IMR-90 (cell line): ENCODE measurements around the gene MZB1. TPM values are rescaled to one million over a fixed set of nuclear protein-coding genes. Genes with fewer than 3 reads are reported as not detected.

Experiments
- ATAC-seq: fragments of 200-7000 bp; cut with Tn5 transposase; 2 replicates; pipeline ENCODE4 v1.9.1; 2020; ENCODE audit warnings: low read depth, mild to moderate bottlenecking, moderate library complexity
- BruUV-seq: library from RNA; stranded (reverse); fragments of 400-500 nt; replicated peaks from 2 replicates; lab custom pipeline; 2021; lab: Mats Ljungman, UMichigan
- CTCF ChIA-PET: fragments of 300-600 bp; formaldehyde crosslinking; extraction: SDS; loops from one replicate; lab custom pipeline; 2021; ENCODE audit warnings: antibody characterized with exemption; lab: Yijun Ruan, JAX
- POLR2A ChIA-PET: fragments of 300-600 bp; sonication (Branson Sonifier 250); formaldehyde crosslinking; loops from one replicate; lab custom pipeline; 2022; ENCODE audit warnings: antibody characterized with exemption; ENCODE audit not compliant: unreplicated experiment; lab: Charles Lee
- DNase-seq: peaks from one replicate; pipeline ENCODE4 v3.0.0; 2013
- H2AFZ ChIP-seq: replicated peaks from 2 replicates; pipeline ENCODE3; 2013; ENCODE audit warnings: low read length, mild to moderate bottlenecking; ENCODE audit not compliant: poor library complexity
- H2AK5ac ChIP-seq: 2 replicates; pipeline ENCODE4 v1.6.1; 2013; ENCODE audit warnings: low read depth, low read length, inconsistent platforms
- H2AK9ac ChIP-seq: replicated peaks from 2 replicates; pipeline ENCODE3; 2013; ENCODE audit warnings: mild to moderate bottlenecking, low read depth, low read length, moderate library complexity; ENCODE audit not compliant: poor library complexity
- H2BK120ac ChIP-seq: 2 replicates; pipeline ENCODE4 v1.6.1; 2013; ENCODE audit warnings: low read depth, low read length, inconsistent platforms
- H2BK15ac ChIP-seq: 3 replicates; pipeline ENCODE4 v1.6.1; 2013; ENCODE audit warnings: low read depth, low read length, inconsistent platforms
- H2BK20ac ChIP-seq: 2 replicates; pipeline ENCODE4 v1.6.1; 2013; ENCODE audit warnings: low read depth, mild to moderate bottlenecking, inconsistent platforms, low read length, moderate library complexity
- H2BK5ac ChIP-seq: 2 replicates; pipeline ENCODE4 v1.6.1; 2013; ENCODE audit warnings: mild to moderate bottlenecking, low read depth, low read length, inconsistent platforms; ENCODE audit not compliant: poor library complexity, severe bottlenecking
- H3K14ac ChIP-seq: replicated peaks from 2 replicates; pipeline ENCODE4 v1.6.1; 2013; ENCODE audit warnings: low read depth, low read length, inconsistent platforms
- H3K18ac ChIP-seq: 2 replicates; pipeline ENCODE4 v1.6.1; 2013; ENCODE audit warnings: low read depth, low read length, control low read depth
- H3K23ac ChIP-seq: 2 replicates; pipeline ENCODE4 v1.6.1; 2013; ENCODE audit warnings: low read depth, low read length, inconsistent platforms
- H3K27ac ChIP-seq: 2 replicates; pipeline ENCODE4 v1.5.1; 2013; ENCODE audit warnings: mild to moderate bottlenecking, control low read depth, low read length; ENCODE audit not compliant: insufficient read depth
- H3K27me3 ChIP-seq: 2 replicates; pipeline ENCODE4 v1.6.1; 2013; ENCODE audit warnings: low read length; ENCODE audit not compliant: control insufficient read depth, insufficient read depth
- H3K36me3 ChIP-seq: 2 replicates; pipeline ENCODE4 v1.6.1; 2013; ENCODE audit warnings: low read length, mixed read lengths; ENCODE audit not compliant: control insufficient read depth, insufficient read depth
- H3K4ac ChIP-seq: 2 replicates; pipeline ENCODE4 v1.6.1; 2013; ENCODE audit warnings: low read depth, low read length, inconsistent platforms
- H3K4me1 ChIP-seq: 2 replicates; pipeline ENCODE4 v1.6.1; 2013; ENCODE audit warnings: low read length, mixed read lengths; ENCODE audit not compliant: control insufficient read depth, insufficient read depth
- H3K4me2 ChIP-seq: 2 replicates; pipeline ENCODE4 v1.6.1; 2013; ENCODE audit warnings: low read depth, mild to moderate bottlenecking, control low read depth, low read length, moderate library complexity
- H3K4me3 ChIP-seq: 2 replicates; pipeline ENCODE4 v1.5.1; 2013; ENCODE audit warnings: low read depth, mild to moderate bottlenecking, control low read depth, low read length, moderate library complexity; ENCODE audit not compliant: insufficient read depth
- H3K56ac ChIP-seq: 2 replicates; pipeline ENCODE4 v1.6.1; 2013; ENCODE audit warnings: low read length, inconsistent platforms; ENCODE audit not compliant: insufficient read depth; ENCODE audit errors: extremely low read depth
- H3K79me1 ChIP-seq, 2 experiments: 2 replicates each; pipeline ENCODE4 v1.6.1; 2013; ENCODE audit warnings: low read length in 2 of 2, inconsistent platforms in 1 of 2, low read depth in 1 of 2
- H3K9ac ChIP-seq: 2 replicates; pipeline ENCODE4 v1.6.1; 2013; ENCODE audit warnings: low read depth, low read length, control low read depth
- H3K9me1 ChIP-seq: 2 replicates; pipeline ENCODE4 v1.6.1; 2013; ENCODE audit warnings: low read length, inconsistent platforms; ENCODE audit not compliant: insufficient read depth
- H3K9me3 ChIP-seq: 2 replicates; pipeline ENCODE4 v1.6.1; 2013; ENCODE audit warnings: low read length; ENCODE audit not compliant: control insufficient read depth, insufficient read depth
- H4K20me1 ChIP-seq: 2 replicates; pipeline ENCODE4 v1.6.1; 2013; ENCODE audit warnings: low read length, inconsistent platforms; ENCODE audit not compliant: insufficient read depth
- H4K5ac ChIP-seq: 2 replicates; pipeline ENCODE4 v1.6.1; 2013; ENCODE audit warnings: mild to moderate bottlenecking, low read depth, low read length, control low read depth
- H4K8ac ChIP-seq, 2 experiments: 2 replicates each; pipeline ENCODE4 v1.6.1; 2013; ENCODE audit warnings: low read depth in 2 of 2, low read length in 2 of 2, control low read depth in 1 of 2, inconsistent platforms in 1 of 2
- H4K91ac ChIP-seq: 2 replicates; pipeline ENCODE4 v1.6.1; 2013; ENCODE audit warnings: low read depth, low read length, inconsistent platforms; ENCODE audit not compliant: insufficient read depth
- BHLHE40 ChIP-seq: fragments of 150-350 bp; IDR thresholded peaks from 2 replicates; pipeline ENCODE4 v1.6.1; 2016; ENCODE audit warnings: mild to moderate bottlenecking, low read depth, low read length
- CTCF ChIP-seq: conservative IDR thresholded peaks from 2 replicates; pipeline ENCODE4 v1.5.1; 2012; ENCODE audit warnings: mild to moderate bottlenecking, low read depth, low read length, improper control_type of control experiment
- ELK1 ChIP-seq: fragments of 150-350 bp; IDR thresholded peaks from 2 replicates; pipeline ENCODE4 v1.6.1; 2016; ENCODE audit warnings: low read depth, mild to moderate bottlenecking, low read length, moderate library complexity, borderline replicate concordance
- MXI1 ChIP-seq: IDR thresholded peaks from 2 replicates; pipeline ENCODE4 v1.6.1; 2012; ENCODE audit warnings: low read depth, mild to moderate bottlenecking, low read length, moderate library complexity, borderline replicate concordance
- USF2 ChIP-seq: fragments of 150-350 bp; IDR thresholded peaks from 2 replicates; pipeline ENCODE4 v1.6.1; 2017; ENCODE audit warnings: mild to moderate bottlenecking, antibody characterized with exemption, low read length, low read depth
- WGBS, 2 experiments: methylation state at CpG; one replicate each; pipeline versions ENCODE4 v1.1.5 to v1.1.7; 2013; ENCODE audit warnings: missing lambda C conversion rate in 2 of 2; ENCODE audit not compliant: insufficient read length in 1 of 2; ENCODE audit errors: extremely low coverage in 2 of 2; 5-methylcytosine and 5-hydroxymethylcytosine counted together
- dilution Hi-C: fragments of 300-500 bp; cut with HindIII; formaldehyde crosslinking; loops from one replicate; pipeline ENCODE4 v1.14.3; 2018; ENCODE audit warnings: low sequenced_read_pairs; ENCODE audit not compliant: unreplicated experiment
- in situ Hi-C: fragments of 300-500 bp; cut with MboI; formaldehyde crosslinking; loops from 3 replicates; pipeline ENCODE4 v1.14.3; 2019; ENCODE audit warnings: low sequenced_read_pairs, inconsistent platforms, mixed read lengths
- intact Hi-C: fragments of 100-400 bp; cut with micrococcal nuclease; formaldehyde crosslinking; loops from 2 replicates; pipeline ENCODE4 v1.10.0; 2022
- polyA plus RNA-seq, 3 experiments: library from polyadenylated mRNA; depleted of rRNA; stranded (reverse); fragments of >200 nt; gene quantifications; 2 replicates each; pipeline ENCODE4 v1.2.3, GENCODE V29; 2012; ENCODE audit warnings: low replicate concordance in 1 of 3
- total RNA-seq: library from RNA; depleted of rRNA; stranded (reverse); fragments of >200 nt; gene quantifications from 2 replicates; pipeline ENCODE4 v1.2.3, GENCODE V29; 2012

The MZB1 gene
- total and polyA plus RNA-seq, 2 of the 4 experiments (the other 2 are of a cell fraction) = not detected

GRCh38 chr5:139415221-139415861, 25.6 kb upstream of the MZB1 start:
- ChIA-PET POLR2A (no interaction called here), CTCF (no interaction called here)
- no peak overlapping the region for H4K5ac ChIP-seq
- H4K8ac ChIP-seq = no peak overlapping the region
- dilution Hi-C loops = loop anchor here (25.0 kb wide), 1 partner anchor 97 kb away; no protein-coding TSS in a partner anchor
- no peak overlapping the region for H3K4ac ChIP-seq
- in situ Hi-C loops = no loop called here
- no peak overlapping the region for H2AK9ac ChIP-seq
- no peak for TF ChIP-seq MXI1
- TF ChIP-seq CTCF = no peak
- TF ChIP-seq USF2 = no peak
- no peak for TF ChIP-seq BHLHE40
- TF ChIP-seq ELK1 = no peak
- no peak overlapping the region for H3K23ac ChIP-seq
- no TSS peak for BruUV-seq
- no peak overlapping the region for H2BK5ac ChIP-seq
- no peak overlapping the region for H3K9ac ChIP-seq
- H3K18ac ChIP-seq = no peak overlapping the region
- no peaks in the 10 kb centered on the region for H3K9me3 ChIP-seq
- H3K9me1 ChIP-seq = no peaks in the 10 kb centered on the region
- H3K56ac ChIP-seq = no peak overlapping the region
- ATAC-seq (no peak), DNase-seq (no peak)
- no peak overlapping the region for H2AK5ac ChIP-seq
- H4K91ac ChIP-seq = no peak overlapping the region
- H3K36me3 ChIP-seq = peaks cover 21% of the 10 kb centered on the region
- WGBS, 2 experiments = 100% methylated on average over 1 of the region's 8 CpGs; no CpG with 5 or more reads in 1 of the 2 experiments
- H2BK15ac ChIP-seq = no peak overlapping the region
- no peak overlapping the region for H2AFZ ChIP-seq
- H2BK20ac ChIP-seq = no peak overlapping the region
- no peaks in the 10 kb centered on the region for H3K27me3 ChIP-seq
- no peak overlapping the region for H3K4me3 ChIP-seq
- peaks cover 7% of the 10 kb centered on the region; the same call in 1 of the 2 replicates for H3K4me1 ChIP-seq
- no peaks in the 10 kb centered on the region for H3K79me1 ChIP-seq
- no peaks in the 10 kb centered on the region for H4K20me1 ChIP-seq
- intact Hi-C loops = no loop called here
- H3K14ac ChIP-seq = no peak overlapping the region
- H3K4me2 ChIP-seq = no peak overlapping the region
- no peak overlapping the region for H2BK120ac ChIP-seq
- H3K27ac ChIP-seq = no peak overlapping the region
